ENCODE results near the gene LYPD8.
A peak's percentile ranks its signal among the peaks of the same experiment; 100 is the strongest.

DNA sequence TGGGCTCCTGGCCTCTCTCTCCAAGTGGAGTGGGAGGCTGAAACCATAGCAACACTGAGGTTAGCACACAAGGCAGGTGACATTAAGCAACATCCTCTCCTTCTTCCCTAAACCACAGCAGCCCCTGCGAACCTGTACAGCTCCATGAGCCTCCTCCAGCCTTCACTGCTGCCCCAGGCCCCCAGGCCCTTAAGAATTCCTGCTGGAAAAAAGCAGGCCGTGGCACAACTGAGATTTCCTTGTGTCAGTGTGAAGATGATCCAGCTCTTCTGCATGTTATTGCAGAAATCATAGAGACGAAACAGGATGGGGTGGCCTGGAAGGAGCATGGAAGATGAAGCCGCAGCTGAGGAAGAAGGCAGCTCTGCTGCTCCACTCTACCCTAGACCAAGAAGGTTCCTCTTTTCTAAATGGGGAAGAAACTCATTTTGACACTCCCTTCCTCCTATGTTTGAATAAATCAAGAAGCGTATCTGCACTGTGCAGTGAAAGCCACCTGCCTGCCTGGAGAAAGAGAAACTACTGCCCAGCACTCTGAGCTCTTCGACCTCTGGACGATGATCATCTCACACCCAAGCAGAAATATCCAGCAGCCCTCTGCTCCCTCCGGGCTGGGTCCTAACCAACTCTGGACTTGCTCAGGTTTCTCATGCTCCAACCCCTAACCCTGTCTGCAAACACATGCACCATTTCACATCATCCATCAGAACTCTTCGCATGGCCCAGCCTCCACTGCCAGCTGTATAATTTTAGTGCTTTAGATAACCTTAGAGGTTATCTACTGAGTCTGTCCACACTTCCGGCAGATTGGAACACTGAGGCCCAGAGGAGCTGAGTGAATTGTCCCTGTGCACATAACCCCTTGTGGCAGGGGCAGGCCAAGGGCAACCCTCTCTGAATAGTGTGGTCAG lies 49.5 kb upstream of the LYPD8 start:
- TF ChIP-seq POLR2AphosphoS5 (IDR thresholded peaks at IDR 0.05), result peak in 1 of 3 donors; percentile 35
- TF ChIP-seq, protein P1, sequence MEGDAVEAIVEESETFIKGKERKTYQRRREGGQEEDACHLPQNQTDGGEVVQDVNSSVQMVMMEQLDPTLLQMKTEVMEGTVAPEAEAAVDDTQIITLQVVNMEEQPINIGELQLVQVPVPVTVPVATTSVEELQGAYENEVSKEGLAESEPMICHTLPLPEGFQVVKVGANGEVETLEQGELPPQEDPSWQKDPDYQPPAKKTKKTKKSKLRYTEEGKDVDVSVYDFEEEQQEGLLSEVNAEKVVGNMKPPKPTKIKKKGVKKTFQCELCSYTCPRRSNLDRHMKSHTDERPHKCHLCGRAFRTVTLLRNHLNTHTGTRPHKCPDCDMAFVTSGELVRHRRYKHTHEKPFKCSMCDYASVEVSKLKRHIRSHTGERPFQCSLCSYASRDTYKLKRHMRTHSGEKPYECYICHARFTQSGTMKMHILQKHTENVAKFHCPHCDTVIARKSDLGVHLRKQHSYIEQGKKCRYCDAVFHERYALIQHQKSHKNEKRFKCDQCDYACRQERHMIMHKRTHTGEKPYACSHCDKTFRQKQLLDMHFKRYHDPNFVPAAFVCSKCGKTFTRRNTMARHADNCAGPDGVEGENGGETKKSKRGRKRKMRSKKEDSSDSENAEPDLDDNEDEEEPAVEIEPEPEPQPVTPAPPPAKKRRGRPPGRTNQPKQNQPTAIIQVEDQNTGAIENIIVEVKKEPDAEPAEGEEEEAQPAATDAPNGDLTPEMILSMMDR (IDR thresholded peaks at IDR 0.05), result peak in 1 of 5 experiments; percentile 16
- TF ChIP-seq POLR2A (IDR thresholded peaks at IDR 0.05), result no peak
- no peak for TF ChIP-seq EP300 (IDR thresholded peaks at IDR 0.05; ENCODE audit: low read depth)

Data from transverse colon (tissue), 4 donors.